GM19397 (cell line): ENCODE measurements around the gene ZNF521.

Experiments
- ATAC-seq: cut with Tn5 transposase; IDR thresholded peaks from one replicate; pipeline ENCODE4 v1.9.1; 2021; ENCODE audit warnings: mild to moderate bottlenecking, moderate library complexity; ENCODE audit not compliant: unreplicated experiment

The ZNF521 gene

DNA sequence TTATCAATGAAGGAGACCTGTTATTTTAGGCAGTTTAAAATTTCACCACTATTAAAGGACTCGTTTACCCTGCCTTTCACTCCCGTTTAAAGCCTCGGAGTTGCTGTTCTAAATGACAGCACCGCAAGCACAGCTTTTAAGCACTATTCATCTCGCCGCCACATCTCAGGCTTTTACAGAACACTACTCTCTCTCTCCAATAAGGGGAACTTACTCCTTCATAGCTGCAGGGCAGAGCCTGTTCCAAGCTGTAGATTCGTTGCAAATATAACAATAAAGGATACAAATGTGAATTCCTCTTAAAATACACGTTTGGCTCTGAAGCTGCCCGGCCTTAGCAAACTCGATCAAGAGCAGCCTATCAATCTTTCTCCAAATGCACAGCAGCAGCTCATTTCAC is 271.8 kb downstream of the ZNF521 start:
- ATAC-seq = no peak

DNA sequence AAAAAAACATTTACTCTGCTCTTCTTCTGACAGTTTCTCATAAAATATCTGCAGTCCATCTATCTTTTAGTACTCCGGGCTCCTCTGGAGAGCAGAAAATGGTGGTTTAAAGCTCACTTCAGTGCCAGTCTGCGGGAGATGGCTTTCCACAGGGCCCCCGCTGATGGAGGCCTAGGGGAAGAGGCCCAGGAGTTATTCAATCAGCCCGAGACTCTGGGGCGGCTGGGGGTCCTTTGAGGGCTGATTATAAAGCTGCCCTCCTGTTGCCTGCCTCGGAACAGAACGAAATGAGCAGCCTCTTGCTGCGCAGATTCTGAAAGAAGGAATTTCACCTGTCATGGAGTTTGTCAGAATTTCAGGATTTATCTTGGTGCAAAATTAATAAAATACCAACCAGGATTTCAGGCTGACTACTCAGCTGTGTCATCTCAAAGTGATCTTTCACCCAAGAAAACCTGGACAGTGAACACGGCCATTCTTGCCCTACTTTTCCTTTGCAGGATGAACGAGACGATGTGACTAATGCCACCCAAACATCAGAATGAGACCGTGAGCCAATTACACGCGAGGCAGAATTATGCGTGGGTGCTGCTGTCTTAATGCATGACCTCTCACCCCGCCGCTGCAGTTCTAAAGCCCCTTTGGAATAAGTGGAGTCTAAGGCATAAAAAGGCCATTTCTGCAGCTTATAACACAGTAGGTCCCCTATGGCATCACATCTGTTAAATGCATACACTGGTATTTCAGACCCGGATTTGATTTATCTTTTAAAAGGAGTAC is 273.8 kb downstream of the ZNF521 start:
- ATAC-seq = no peak

DNA sequence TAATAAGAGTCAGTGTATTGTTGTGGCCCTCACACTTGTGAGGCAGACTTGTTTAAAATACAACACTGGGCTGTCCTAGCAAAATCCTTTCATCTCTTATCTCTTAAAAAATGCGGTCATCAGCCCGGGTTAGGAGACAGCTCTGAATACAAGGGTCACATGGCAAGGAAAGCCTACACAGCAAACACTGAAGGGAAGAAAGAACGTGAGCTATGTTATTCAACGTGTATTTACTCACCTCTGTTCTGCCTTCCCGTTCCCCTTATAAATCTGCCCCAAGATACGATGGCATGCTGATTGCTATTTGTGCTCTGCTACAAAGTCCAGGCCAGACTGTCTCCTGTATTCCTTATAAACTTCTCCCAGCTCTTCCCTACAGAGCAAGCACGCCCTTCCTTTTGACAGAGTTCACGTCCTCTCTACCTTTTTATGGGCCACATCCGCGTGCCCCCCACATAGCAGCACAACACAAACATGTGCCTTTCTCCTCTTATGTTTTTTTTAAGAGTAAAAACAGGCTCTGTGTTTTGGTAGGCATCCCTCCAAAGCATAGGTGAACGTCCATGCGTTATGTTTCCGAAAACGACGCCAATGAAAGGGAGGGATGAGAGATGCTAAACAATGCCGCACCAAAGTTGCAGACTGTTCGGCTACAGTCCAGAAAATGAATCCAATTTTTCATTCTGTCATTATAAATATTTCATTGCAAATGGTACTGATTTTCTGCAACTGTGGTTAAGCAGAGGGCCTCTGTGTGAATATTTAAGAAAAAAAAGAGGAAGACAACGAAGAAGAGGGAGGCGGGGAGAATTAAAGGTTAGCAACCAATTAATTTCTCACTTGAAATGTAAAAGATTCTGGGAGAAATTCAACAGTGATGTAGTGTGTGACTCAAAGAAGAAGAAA is 274.7 kb downstream of the ZNF521 start:
- no peak for ATAC-seq

DNA sequence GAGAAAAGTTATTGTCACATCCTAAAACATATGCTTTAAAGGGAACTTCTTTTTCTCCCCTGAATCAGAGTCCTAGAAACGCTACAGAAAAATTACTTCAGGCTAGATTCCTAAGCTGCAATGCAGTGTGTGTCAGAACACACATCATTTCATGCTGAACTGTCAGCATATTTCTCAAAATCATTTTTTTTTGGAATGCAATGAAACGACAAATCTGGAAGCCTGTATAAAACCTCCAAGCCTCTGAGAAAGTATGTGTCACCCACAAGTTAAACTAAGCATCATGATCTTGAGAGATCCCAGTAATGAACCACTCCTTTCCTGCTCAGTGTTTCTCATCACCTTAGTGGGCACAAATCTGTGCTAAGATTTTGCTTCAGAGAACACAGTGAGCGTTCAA is 276.2 kb downstream of the ZNF521 start:
- ATAC-seq = no peak

DNA sequence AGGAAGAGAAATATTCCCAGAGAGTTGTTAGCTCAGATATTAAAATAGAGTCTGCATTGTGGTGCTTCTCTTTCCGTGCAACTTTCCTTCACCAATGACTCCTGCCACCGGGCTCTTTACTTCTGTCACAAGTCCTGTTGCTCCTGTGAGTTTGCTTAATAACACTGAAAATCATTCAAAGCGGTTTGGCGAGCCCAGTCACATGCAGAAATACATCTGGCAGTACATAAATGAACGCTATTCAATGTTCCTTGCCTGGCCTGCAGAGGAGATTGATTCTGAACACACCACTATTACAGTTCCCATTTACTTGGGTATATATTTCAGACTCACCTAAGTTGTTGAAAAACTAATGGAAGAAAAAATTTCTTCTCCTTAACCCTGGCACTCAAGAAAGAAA is 276.6 kb downstream of the ZNF521 start:
- no peak for ATAC-seq

DNA sequence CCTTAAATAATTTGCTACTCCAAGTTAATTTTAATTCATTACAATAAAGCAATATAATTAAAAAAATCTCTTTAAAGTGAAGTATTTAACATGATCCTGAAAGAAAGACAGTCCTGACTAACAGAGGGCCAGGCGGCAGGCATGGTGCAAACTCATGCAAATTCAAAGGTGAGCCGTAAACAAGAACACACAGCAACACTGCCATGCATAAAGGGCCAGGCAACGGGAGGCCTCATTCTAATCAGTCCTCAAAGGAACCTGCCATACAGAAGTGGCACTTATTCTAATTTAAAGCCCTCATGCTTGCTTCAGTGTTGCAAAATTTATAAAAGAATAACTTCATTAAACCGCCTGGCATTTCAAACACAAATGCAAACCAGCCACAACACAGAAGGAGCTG is 277.0 kb downstream of the ZNF521 start:
- no peak for ATAC-seq

DNA sequence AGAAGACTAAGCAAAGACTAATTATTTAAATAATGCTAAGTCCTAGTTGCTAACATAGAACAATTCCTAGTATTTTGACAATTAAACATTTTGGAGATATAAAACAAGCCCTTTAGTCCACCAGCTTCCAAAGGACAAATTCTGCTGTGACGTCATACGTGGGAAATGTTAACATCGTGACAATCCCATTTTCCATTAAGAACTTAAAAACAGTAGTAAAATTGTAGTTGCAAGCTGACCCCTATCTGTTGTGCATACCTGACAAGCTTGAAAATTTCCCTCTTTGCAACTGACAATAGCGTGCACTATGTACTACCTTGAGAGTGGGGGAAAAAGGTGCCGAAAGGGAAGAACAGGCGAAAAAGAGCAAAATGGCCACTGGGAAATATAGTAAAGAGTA is 279.8 kb downstream of the ZNF521 start:
- ATAC-seq = no peak

DNA sequence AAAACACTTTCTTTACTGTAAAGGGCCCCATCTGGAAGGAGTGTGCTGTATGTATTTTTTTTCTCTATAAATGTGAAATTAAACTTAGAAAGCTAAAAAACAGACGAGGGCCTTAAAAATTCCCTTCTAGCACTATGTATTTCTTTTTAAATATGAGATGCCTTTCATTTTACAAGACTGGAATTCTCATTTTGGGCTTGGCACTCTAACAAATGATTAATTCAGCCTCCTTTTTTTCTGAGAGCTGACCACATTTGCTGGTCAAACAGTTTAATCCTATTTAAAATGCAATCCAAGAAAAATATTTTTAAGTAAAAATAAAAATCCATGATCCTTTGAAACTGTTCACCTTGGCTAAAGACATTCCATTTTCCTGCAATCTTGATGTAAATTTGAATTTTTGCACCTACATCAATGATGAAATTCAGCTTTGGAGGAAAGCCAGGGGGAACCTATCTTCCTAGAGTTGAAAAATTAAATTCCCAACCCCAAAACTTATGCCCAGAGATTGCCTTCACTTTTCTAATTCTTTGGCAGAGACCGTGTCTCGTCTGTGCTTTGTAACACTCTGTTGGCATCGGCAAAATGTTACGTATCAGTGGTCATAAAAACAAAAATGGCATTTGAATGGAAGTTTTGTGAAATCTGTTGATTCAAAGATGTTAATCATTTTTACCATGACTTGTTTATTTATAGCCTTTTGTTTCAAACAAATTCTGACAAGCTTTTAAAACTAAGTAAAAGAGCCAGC is 284.5 kb downstream of the ZNF521 start:
- ATAC-seq = no peak

DNA sequence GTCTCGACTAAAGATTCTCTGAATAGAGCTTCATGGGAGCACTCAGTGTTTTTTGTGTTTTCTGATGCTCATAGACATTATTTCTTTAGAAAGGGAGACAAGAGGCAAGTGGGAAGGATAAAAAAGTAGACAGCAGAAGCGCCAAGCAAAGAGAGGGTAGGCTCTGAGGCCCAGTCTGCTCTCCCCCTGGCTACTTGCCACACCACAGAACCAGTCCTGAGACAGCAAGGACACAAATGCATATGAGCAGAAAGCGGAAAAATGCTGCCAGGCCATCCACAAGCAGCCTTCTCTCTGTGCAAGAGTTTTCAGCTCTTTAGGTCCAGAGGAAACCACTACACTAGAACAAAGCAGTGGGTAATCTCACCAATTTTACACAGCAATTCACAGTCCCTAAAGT is 285.4 kb downstream of the ZNF521 start:
- no peak for ATAC-seq

DNA sequence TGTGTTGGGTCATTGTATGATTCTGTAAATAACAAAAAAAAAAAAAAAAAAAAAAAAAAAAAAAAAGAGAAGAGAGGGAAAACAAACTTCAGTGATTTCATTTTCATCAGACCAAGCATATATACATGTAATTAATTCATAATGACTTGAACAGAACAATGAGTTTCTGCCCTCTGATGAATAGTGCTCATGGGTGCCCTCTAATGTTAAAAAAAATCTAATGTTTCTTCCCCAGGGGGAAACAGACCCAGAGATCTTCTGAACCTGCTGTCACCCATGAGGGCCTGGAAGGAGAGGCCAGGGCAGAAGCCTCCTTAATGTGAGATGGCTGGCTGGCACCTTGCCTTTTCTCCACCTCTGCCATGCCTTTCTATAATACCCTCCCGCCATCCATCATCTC is 289.2 kb downstream of the ZNF521 start:
- no peak for ATAC-seq

DNA sequence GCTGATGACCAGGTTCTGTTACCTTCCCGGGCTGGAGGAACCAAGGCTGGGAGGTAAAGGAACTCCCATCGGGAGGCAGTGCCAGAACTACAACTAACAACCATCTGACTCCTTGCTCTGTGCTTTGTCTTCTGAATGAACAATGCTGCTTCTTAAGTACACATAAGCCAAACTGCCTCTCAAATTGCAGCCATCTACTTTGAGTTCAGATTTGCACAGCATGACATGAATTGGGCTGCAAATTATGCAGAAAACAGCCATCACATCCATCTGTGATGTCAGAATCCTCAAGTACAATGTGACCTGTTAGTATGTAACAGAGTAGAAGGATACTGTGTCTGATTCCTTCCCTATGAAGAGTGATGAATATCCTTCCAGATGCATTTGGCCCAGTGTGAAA is 290.6 kb downstream of the ZNF521 start:
- no peak for ATAC-seq

DNA sequence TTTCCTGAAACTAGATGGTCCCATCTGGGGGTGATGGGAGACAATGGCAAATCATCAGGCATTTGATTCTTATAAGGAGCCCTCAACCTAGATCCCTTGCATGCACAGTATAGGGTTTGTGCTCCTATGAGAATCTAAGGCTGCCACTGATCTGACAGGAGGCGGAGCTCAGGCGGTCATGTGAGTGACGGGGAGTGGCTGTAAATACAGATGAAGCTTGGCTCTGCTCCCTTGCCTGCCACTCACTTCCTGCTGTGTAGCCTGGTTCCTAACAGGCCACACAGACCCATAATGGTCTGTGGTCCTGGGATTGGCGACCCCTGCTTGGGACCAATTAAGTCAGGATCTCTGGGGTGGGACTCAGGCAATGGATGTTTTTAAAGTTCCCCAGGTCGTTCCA is 293.4 kb downstream of the ZNF521 start:
- no peak for ATAC-seq

DNA sequence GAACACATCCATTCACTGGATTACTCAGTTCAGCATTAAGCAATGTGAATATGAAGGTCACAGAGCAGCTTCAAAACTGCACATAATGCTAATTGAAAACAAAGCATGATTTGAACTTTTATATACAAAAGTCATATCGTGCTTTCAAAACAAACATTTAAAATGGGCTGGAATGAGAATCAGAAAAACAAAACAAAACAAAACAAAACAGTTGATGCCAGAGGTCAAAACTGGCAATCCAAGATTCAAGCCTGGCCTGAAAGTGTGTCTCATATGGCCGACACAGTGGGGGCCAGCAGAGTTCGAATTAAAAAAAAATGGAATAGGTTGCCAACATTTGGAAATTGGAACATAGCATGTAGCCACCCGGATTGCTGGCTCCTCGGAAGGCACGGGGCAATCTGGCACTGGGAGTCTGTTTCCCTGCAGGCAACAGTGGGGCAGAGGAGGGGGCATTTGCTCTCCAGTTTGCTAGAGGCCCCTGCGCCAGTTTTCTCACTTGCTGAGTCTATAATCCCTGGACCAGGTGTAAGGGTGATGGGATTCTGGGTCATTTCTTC is 294.4 kb downstream of the ZNF521 start:
- no peak for ATAC-seq

DNA sequence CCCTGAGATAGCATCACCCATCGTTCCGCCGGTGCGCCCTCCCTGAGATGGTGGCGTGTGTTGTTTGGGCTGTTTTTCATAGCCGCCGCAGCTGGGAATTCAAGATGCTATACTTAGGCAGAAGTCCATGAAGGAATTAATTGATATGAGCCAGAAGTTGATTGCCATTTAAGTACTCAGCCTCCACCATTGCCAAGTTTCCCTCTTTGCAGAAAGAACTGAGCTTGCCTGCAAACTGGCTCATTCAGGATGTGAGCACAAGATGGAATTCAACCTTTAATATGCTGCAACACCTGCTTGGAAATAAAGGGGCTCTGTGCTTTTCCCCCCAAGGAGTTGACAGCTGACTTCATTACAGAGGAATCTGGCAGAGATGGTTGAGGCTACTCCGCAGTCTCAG is 295.5 kb downstream of the ZNF521 start:
- ATAC-seq = no peak

DNA sequence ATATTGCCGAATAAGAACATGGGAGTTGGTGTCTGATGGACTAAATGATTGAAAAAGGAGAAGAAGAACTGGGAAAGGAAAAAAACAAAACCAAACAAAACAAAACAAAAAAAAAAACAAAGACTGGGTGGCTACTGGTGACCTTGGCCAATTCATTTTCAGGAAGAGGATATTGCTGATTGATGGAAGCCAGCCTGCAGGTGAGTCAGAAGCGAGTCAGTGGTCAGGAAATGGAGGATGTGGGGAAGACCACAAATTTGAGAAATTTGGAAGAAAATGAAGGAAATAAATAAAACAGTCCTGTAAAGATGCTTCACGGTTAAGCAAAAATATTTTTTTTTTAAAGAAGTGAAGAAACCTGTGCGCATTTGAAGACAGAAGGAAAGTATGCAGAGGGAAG is 296.9 kb downstream of the ZNF521 start:
- no peak for ATAC-seq

DNA sequence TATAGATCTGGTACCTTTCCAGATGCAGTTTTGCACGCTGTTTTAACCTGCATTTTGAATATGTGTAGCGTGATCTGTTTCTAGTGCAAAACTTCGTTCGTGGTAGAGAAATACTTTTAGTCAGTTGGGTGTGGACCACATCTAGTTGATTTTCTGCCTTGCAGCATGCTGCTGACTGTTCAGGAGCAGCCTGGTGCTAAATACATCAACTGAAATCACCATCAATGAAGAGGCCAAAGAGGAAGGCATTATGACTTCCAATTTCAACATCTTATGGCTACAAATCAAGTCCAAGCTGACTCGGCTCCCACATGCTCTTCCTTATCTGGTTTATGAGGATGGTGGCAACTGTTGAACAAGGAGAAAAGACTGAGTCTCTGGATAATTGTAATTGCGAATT is 298.5 kb downstream of the ZNF521 start:
- no peak for ATAC-seq

DNA sequence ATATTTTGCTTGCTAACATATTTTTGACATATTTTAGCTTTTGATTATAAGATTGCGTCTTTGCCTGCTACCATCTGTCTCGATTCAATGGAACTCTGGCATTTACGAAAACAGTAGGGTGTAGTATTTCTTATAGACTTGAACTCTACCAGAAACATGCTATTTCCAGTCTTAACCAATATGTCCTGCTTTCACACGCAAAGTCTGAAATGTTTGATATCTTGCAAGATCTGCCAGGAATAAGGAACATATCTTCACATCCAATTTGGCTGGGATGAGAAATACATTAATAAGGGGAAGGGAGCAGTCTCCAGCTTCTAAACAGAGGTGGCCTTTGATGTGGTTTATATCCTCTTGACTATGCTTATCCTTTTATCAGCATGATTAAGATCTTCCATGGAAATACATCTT is 299.4 kb downstream of the ZNF521 start:
- ATAC-seq = no peak

DNA sequence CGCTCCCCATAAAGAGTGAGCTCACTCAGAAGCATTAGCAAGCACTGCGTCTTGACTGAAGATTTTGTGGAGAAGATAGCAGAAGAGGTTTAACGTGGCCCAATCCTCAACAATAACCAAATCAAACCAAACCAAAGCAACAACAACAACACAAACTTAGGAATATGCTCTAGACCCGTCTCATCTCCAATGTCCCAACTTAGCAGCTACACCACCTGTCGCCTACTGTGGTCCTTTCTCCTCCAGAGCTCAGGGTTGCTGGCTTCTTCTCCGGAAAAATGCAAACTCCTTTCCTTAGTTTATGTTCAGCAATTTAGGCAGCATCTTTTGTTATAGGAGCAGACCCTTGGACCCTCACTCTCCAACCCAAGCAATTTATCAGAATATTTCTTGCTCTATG is 301.4 kb downstream of the ZNF521 start:
- no peak for ATAC-seq

DNA sequence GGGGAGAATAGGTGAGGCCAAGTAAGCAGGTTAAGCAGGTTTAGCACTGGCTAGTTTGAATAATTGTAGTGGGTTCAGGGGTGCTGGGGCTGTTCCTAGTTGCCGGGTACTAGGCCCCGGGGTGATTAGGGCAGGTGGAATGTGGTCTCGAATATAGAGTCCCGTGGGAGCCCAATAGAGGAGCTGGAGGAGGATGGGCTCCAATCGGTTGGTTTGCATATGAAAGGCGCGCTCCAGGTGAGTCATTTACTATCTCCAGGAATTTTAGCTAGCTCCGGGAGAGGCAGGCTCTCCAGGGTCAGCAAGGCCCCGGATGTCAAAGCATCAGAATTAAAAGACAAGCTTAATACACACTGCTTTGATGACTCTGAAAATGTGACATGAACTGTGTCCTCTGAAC is 304.0 kb downstream of the ZNF521 start:
- no peak for ATAC-seq

DNA sequence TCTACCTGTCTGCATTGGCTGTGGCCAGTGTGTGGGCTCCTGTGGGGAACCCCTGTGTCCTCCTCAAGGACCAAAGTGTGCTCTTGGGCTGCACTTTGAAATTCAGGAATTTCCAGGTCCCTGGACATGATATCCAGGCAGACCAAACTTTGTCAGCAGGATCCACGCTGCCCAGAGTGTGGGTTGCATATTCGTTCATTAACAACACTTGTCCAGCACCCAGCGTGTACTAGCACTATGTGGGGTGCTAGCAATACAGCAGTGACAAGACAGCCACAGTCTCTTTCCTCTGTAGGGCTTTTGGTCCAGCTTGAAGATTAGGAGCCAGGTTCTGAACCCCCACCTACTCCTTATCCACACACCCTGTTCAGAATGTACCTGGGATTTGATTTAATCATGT is 304.5 kb downstream of the ZNF521 start:
- ATAC-seq = no peak

DNA sequence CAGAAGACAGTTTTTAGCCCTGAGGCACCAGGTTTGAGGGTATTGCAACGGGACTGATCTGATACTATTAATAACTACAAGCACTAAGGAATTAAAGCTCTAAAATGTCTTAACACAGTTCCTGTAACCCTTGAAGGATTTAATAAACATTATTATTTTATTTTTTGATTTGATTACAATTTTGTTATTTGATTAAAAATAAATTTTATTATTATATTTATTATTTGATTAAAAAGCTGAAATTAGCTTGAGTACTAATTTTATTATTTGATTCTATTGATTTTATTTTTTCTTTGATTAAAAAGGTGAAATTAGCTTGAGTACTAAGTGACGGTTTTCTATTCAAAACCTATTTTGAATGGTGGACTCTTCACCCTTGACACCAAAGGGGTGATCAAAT is 307.3 kb downstream of the ZNF521 start:
- no peak for ATAC-seq
